Stimulated activated CD8-positive, alpha-beta memory T cell treated with anti-CD3 and anti-CD28 coated beads, Interleukin-12 subunit alpha, Interleukin-12 subunit beta, amount 100 ng/mL, for 24 hours (primary cell): ENCODE measurements around the gene AIRE.

Experiments
- DNase-seq: peaks from one replicate; pipeline ENCODE4 v3.0.0-alpha.2; 2020; ENCODE audit errors: extremely low read depth

The AIRE gene

GRCh38 chr21:44324106-44324853, 38.6 kb downstream of the AIRE start:
- DNase-seq, result no peak

- no peak for DNase-seq
These were observed 39.1 kb downstream of the AIRE start for GRCh38 chr21:44324854-44325107.

- no peak for DNase-seq
These were observed 40.0 kb downstream of the AIRE start for GRCh38 chr21:44325386-44326271.

- no peak for DNase-seq
These were observed 40.6 kb downstream of the AIRE start for GRCh38 chr21:44326272-44326647.

GRCh38 chr21:44326716-44327602, 41.3 kb downstream of the AIRE start:
- DNase-seq, result no peak

- DNase-seq, result no peak
These were observed 41.9 kb downstream of the AIRE start for GRCh38 chr21:44327603-44327974.

- DNase-seq, result no peak
These were observed 42.7 kb downstream of the AIRE start for GRCh38 chr21:44328242-44328895.

- DNase-seq, result no peak
These were observed 43.6 kb downstream of the AIRE start for GRCh38 chr21:44329086-44329889.

GRCh38 chr21:44329971-44330681, 44.5 kb downstream of the AIRE start:
- DNase-seq, result no peak

- DNase-seq, result no peak
These were observed 45.0 kb downstream of the AIRE start for GRCh38 chr21:44330698-44331097.

- no peak for DNase-seq
These were observed 45.5 kb downstream of the AIRE start for GRCh38 chr21:44331209-44331608.

GRCh38 chr21:44331650-44332307, 46.1 kb downstream of the AIRE start:
- DNase-seq, result no peak

- DNase-seq, result no peak
These were observed 46.7 kb downstream of the AIRE start for GRCh38 chr21:44332383-44332782.

- no peak for DNase-seq
These were observed 47.3 kb downstream of the AIRE start for GRCh38 chr21:44332965-44333364.

GRCh38 chr21:44333509-44334328, 48.0 kb downstream of the AIRE start:
- DNase-seq, result no peak

GRCh38 chr21:44334329-44335030, 48.8 kb downstream of the AIRE start:
- no peak for DNase-seq

- DNase-seq, result no peak
These were observed 49.8 kb downstream of the AIRE start for GRCh38 chr21:44335266-44336059.

GRCh38 chr21:44337449-44337848, 51.8 kb downstream of the AIRE start:
- no peak for DNase-seq
